HG03571 (cell line): ENCODE measurements around the gene KCNK13.
"Not testable (repeated sequence)": the region's sequence is repeated elsewhere in the genome, so short reads cannot be mapped to it uniquely, and the experiment has no call there.

Experiments used
- ATAC-seq: cut with Tn5 transposase; IDR thresholded peaks from one replicate; pipeline ENCODE4 v1.9.1; 2021; ENCODE audit not compliant: unreplicated experiment

The KCNK13 gene

DNA sequence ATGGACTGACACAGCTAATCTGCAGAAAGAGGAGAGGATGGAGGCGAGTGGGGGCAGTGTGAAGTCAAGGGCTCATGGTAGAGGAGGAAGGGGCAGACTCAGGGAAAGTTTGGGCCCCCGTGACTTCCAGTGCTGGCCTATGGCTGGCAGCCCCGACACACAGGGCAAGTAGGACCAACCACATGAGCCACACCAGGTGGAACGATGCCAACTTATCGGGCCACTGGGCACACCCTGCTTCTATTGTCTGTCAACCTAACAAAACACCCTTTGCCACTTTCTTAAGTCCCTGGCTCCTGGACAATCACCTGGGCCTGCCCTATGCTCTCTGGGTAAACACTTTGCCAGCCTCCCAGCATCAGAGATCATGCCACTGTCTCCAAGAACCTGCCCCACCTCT lies 129.4 kb downstream of the KCNK13 start:
- no peak for ATAC-seq

DNA sequence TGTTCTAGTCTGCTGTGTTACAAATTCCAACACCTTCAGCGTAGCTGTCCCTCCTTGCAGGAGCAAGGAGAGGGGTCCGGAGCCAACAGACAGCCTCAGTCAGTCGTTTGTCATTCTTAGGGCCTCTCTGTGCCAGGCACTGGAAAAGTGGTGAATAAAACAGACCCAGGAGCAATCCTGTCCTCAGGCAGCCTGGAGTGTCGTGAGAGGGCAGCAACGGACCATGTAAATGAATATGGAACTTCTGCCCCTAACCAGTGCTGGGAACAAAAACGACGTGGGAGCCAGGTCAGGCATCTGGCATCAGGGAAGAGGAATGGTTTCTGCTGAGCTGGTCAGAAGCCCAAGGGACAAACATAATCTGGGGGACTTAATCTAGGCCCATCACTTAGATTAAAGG lies 129.8 kb downstream of the KCNK13 start:
- ATAC-seq = no peak

DNA sequence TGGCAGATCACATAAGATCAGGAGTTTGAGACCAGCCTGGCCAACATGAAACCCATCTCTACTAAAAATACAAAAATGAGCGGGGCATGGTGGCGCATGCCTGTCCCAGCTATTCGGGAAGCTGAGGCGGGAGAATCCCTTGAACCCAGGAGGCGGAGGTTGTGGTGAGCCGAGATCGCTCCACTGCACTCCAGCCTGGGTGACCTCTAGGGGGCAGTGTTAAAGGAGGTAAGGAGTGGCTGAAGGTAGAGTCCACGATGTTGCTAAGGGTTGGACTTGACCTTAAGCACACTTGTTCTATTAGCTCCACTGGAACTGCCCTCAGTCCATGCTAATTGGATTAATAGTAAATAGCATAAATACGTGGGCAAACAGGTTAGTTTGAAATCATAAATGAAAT lies 132.1 kb downstream of the KCNK13 start:
- ATAC-seq = no peak

DNA sequence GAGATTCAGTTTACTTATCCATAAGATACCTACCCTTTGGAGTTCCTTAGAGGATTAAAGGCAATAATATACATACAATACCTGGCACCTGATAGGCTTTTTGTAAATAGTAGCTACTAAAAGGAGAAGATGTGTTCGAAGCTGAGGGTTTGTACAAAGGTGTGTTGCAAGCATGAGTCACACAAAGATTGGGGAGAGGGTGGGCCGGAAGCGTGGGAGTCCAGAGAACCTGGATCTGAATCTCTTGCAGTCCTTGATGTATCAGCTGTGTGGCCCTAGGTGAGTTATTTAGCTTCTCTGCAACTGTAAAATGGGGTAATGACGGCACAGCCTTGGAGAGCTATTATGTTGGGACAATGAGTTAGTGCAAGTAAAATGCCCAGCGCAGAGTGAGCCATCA lies 132.9 kb downstream of the KCNK13 start:
- no peak for ATAC-seq

DNA sequence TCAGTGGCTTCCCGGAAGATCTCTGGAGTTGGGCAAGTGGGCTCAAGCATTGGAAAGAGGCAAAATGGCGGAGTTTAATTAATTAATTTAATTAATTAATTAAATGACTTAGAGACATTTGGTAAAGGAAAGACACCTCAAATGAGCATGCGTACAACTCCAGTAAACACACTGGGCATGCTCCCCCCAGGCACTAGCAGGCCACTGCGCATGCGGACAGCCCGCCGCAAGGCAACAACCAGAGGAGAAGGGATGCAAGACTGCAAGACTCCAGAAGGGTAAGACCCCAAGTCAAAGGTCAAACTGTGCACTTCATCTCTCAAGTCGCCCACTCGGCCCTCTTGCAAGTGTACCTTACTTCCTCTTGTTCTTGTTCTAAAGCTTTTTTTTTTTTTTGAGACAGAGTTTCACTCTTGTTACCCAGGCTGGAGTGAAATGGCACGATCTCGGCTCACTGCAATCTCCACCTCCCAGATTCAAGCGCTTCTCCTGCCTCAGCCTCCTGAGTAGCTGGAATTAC lies 136.8 kb downstream of the KCNK13 start:
- ATAC-seq = no peak

DNA sequence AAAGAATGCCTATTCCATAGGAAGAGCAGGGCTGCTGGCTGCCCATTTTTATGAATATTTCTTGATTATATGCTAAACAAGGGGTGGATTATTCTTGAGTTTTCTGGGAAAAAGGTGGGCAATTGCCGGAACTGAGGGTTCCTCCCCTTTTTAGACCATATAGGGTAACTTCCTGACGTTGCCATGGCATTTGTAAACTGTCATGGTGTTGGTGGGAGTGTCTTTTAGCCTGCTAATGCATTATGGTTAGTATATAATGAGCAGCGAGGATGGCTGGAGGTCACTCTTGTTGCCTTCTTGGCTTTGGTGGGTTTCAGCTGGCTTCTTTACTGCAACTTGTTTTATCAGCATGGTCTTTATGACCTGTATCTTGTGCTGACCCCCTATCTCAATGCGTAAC lies 138.8 kb downstream of the KCNK13 start:
- ATAC-seq = not testable (repeated sequence)

DNA sequence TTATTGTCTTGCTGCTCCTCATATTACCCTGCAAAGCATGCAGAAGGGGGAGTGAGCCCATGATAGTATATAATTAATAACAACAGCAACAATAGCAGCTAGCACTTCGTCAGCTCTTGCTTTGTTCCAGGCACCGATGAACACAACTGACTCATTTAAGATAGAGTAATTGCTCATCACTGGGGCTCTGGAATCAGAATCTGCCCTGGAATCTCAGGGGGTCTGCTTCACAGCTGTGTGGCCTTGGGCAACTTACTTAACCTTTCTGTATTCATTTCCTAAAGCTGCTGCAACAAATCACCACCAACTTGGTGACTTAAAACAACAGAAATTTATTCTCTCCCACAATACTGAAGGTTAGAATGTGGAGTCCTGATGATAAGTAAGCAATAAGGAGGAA lies 139.6 kb downstream of the KCNK13 start:
- no peak for ATAC-seq

DNA sequence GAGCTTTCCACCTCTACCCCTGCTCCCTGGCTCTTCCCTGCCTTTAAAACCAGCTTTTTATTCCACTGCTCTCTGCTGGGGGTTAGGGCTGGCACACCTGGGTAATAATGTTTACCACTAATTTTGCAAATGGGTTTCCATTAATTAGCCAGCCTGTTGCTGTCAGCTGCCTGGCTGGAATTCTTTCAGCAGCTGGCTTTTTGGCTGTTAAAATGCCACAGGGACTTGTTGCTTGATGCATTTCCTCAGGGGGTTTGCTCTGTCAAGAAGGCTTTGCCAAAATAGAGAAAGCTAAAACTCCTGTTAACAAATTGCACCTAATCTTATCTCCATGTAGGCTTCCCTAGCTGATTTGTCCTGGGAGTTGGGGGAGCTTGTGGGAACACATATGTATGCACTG lies 142.7 kb downstream of the KCNK13 start:
- no peak for ATAC-seq

DNA sequence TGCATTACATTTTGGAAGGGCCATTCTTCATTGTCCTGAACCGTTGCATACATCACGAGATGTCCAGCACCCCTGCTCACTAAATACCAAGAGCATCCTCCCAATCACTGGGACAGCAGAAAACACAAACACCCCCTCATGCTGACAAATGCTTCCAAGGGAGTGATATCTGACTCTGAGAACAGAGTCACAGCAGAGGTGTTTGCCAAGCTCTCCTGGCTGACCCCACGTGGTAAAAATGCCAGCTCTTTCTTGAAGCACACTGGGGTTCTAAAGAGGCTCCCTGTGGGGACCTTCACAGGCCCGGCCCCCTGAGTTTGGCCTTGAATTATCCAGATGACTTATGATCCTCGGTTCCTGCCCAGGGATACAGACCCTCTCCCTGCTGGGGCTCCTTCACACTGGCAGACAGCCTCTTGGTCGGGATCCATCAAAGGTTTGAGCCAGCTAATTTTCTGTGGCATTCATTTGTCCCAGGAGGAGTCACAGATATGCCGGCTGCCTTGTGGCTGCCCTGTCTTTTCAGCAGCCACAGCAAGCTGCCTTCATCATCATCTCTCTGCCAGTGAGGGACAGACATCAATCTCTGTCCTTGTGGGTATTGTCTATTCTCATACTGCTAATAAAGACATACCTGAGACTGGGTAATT lies 151.4 kb downstream of the KCNK13 start:
- ATAC-seq = no peak

DNA sequence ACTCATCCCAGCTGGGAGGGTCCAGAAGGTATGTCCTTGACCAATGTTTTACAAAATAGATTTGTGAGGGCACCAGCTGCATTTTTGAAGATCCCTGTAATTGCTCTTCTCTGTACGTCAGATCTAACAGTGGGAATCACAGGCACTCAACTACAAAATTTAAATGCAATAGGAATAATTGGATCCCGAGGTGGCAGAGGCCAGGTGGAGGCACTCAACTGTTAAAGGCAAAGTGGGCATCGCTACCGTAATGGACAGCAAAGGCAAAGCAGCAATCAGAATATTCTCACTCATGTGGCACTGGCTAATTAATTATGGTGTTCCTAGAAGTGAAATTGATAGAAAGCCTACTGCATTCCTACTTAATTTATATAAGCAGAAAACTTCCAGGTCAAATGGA lies 166.7 kb downstream of the KCNK13 start:
- ATAC-seq = no peak

DNA sequence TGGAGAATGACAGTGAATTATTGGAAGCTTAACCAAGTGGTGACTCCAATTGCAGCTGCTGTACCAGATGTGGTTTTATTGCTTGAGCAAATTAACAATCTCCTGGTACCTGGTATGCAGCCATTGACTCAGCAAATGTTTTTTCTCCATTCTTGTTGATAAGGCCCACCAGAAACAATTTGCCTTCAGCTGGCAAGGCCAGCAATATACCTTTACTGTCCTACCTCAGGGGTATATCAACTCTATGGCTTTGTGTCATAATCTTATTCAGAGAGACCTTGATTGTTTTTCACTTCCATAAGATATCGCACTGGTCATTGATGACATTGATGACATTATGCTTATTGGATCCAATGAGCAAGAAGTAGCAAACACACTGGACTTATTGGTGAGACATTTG lies 168.1 kb downstream of the KCNK13 start:
- ATAC-seq = not testable (repeated sequence)
